A673 (cell line): ENCODE measurements around the gene IL12A.

Experiments used
- CTCF ChIP-seq: fragments of 300-800, 200-600 bp; sonication (generic); conservative IDR thresholded peaks from 2 replicates; pipeline ENCODE4 v1.5.1; 2017; ENCODE audit warnings: low read depth, mild to moderate bottlenecking, antibody characterized with exemption, low read length, moderate library complexity, mixed read lengths
- EZH2 ChIP-seq: fragments of 200-600 bp; sonication (generic); IDR thresholded peaks from 2 replicates; pipeline ENCODE4 v1.6.1; 2017; ENCODE audit warnings: borderline replicate concordance, low read depth, mild to moderate bottlenecking, mixed read lengths, antibody characterized with exemption, low read length; ENCODE audit not compliant: poor library complexity, severe bottlenecking

GRCh38 chr3:159989973-159990846 lies 1.6 kb downstream of the IL12A start:
- no peak for TF ChIP-seq EZH2
- TF ChIP-seq CTCF, result no peak
